ENCODE results near the gene DNAH12.

Gene DNAH12

GRCh38 chr3:57544181-57545125 is at the start of gene DNAH12:
Gene DNAH12, minus strand, starts transcription at chr3:57544344. Its CDS starts 1,474 bp downstream, at chr3:57542870.
- peak; percentile 24 for DNase-seq

GRCh38 chr3:57592306-57592705 is 48.2 kb upstream of the DNAH12 start:
- DNase-seq: no peak

DNA sequence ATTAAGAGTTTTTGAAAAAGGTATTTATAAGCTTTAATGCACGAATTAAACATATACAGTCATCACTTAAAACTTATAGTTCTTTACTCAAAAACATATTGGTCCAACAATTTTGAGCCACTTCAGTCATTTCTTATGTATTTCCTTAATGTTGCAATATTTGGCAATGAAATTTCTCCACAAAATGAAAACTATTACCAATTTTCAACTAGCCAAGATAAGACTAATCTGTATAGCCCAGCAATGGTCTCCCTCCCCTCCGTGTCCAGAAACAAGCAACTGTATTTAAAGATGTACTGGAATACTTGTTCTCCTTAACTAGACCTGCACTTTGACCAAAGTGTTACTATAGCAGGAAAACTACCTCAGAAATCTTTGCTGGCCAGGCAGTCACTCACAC is 43.8 kb upstream of the DNAH12 start:
- DNase-seq: no peak

- DNase-seq: peak; percentile 31
These were observed 42.6 kb upstream of the DNAH12 start for GRCh38 chr3:57586778-57587177.

- no peak for DNase-seq
These were observed 39.4 kb upstream of the DNAH12 start for GRCh38 chr3:57583544-57583943.

- no peak for DNase-seq
These were observed 38.5 kb upstream of the DNAH12 start for GRCh38 chr3:57582474-57583168.

GRCh38 chr3:57577801-57578200 is 33.7 kb upstream of the DNAH12 start:
- no peak for DNase-seq

- no peak for DNase-seq
These were observed 32.0 kb upstream of the DNAH12 start for GRCh38 chr3:57575966-57576626.

- no peak for DNase-seq
These were observed 28.0 kb upstream of the DNAH12 start for GRCh38 chr3:57572096-57572495.

DNA sequence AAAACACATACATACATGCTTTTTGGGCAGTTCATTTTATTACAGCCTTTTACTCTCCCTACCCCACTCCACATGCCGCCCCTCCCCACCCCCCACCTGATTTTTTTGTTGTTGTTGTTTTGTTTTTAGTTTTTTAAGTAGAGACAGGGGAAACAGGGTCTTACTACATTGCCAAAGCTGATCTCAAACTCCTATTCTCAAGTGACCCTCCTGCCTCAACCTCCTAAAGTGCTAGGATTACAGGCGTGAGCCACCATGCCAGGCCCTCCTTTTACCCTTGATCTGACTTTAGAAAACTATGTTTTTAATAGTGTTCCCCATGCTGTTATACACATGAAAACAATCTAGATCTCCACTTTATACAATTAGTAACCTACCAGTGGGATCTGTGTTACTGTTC is 26.7 kb upstream of the DNAH12 start:
- DNase-seq: no peak

GRCh38 chr3:57569859-57570450 is 25.8 kb upstream of the DNAH12 start:
- DNase-seq: no peak

GRCh38 chr3:57559526-57559925 is 15.4 kb upstream of the DNAH12 start:
- DNase-seq: no peak

- peak; percentile 58 for DNase-seq
These were observed 13.0 kb upstream of the DNAH12 start for GRCh38 chr3:57557085-57557537.

DNA sequence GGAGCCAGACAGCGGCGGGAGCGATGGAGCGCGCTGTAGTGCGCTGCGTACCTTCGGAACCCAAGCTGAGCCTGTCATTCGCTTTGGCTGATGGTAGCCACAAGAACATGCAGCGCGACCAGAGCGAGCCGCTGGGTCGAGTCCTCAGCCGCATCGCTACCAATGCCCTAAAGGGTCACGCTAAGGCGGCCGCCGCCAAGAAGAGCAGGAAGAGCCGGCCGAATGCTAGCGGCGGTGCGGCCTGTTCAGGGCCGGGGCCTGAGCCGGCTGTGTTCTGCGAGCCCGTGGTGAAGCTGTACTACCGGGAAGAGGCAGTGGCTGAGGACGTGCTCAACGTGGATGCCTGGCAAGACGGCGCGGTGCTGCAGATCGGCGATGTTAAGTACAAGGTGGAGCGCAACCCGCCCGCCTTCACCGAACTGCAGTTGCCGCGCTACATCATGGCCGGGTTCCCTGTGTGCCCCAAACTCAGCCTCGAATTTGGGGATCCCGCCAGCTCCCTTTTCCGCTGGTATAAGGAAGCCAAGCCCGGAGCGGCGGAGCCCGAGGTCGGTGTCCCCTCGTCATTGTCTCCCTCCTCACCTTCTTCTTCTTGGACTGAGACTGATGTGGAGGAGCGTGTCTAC is 12.4 kb upstream of the DNAH12 start:
- DNase-seq: peak; percentile 39

- DNase-seq: peak; percentile 88
These were observed 11.8 kb upstream of the DNAH12 start, which contains the start of gene PDE12 for GRCh38 chr3:57555738-57556458. Gene PDE12, plus strand, starts transcription at chr3:57556274. Its CDS starts 106 bp downstream, at chr3:57556380.

- no peak for DNase-seq
These were observed 11.2 kb upstream of the DNAH12 start for GRCh38 chr3:57555306-57555705.

- no peak for DNase-seq
These were observed 2.5 kb upstream of the DNAH12 start for GRCh38 chr3:57546616-57547015.

DNA sequence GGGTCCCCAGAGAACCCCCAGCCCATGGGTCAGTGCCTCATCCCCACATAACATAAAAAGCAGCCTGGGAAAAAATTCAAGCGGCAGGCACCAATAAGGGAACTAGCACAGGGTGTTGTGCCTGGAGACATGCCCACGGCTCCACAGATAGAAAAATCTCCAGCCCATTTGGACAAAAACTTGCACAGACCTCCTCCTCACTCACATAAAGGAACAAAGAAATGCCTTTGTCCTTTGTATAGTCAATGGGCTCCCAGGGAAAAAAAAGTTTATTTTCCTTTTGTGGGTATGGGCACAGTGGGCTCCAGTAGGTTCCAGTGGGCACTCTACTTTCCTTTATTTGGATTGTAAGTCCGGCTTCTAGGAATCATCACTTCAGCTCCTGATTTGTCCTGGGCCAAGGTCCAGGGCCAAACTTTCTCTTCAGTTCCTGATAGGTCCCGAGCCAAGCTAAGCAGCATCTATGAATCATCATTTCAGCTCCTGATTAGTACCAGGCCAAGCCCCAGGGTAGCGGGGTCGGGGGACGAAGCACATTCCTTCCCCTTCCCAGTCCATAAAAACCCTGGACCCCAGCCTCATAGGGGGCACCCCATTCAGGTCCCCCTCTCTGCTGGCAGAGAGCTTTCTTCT is 1.6 kb upstream of the DNAH12 start:
- DNase-seq: no peak

- no peak for DNase-seq
These were observed 5.7 kb downstream of the DNAH12 start for GRCh38 chr3:57538465-57538864.

DNA sequence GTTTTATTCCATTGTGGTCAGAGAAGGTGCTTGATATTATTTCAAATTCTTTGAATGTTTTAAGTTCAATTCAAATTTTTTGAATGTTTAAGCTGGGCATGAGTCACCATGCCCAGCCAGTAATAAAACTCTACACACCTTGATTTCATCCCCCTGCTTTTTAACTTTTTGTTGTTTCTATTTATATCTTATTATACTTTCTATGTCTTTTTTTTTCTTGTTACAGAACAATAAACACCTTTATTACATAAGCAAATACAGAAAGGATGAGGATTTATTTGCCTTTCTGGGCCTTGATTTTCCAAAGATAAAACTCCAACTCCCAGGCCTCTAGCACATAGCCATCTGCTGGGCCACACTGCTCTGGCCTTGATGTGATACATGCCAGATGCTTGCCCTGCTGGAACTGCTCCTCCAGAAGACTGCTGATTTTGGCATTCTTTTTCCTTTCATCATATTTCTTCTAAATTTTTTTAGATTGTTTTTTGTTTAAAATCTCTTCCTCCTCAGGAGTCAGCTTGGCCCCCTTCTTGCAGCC is 14.0 kb downstream of the DNAH12 start:
- no peak for DNase-seq
